ENCODE measurements around the gene TENM4.
"Not testable (repeated sequence)": the region's sequence is repeated elsewhere in the genome, so short reads cannot be mapped to it uniquely, and the experiment has no call there.

The TENM4 gene

GRCh38 chr11:78612721-78613377 is 828.0 kb downstream of the TENM4 start:
- H3K4me1 ChIP-seq (ENCODE audit: control insufficient read depth, insufficient read depth, low read length) = peaks cover 8% of the 10 kb centered on the region
- no peaks in the 10 kb centered on the region for H3K9me3 ChIP-seq (ENCODE audit: control insufficient read depth, low read length)
- H3K36me3 ChIP-seq (ENCODE audit: control insufficient read depth, insufficient read depth, low read length) = no peaks in the 10 kb centered on the region
- H3K9ac ChIP-seq (ENCODE audit: low read length) = no peak overlapping the region
- H3K27me3 ChIP-seq (ENCODE audit: control insufficient read depth, insufficient read depth, low read length) = no peaks in the 10 kb centered on the region
- no peak overlapping the region for H3K4me3 ChIP-seq (ENCODE audit: low read length)

GRCh38 chr11:78609321-78609720 is 831.5 kb downstream of the TENM4 start:
- peaks cover 16% of the 10 kb centered on the region for H3K4me1 ChIP-seq (ENCODE audit: control insufficient read depth, insufficient read depth, low read length)
- not testable (repeated sequence) for H3K27me3 ChIP-seq (ENCODE audit: control insufficient read depth, insufficient read depth, low read length); H3K9ac ChIP-seq (ENCODE audit: low read length); H3K36me3 ChIP-seq (ENCODE audit: control insufficient read depth, insufficient read depth, low read length); H3K4me3 ChIP-seq (ENCODE audit: low read length); H3K9me3 ChIP-seq (ENCODE audit: control insufficient read depth, low read length)

GRCh38 chr11:78607696-78608095 is 833.1 kb downstream of the TENM4 start:
- Histone ChIP-seq H3K9me3 (ENCODE audit: control insufficient read depth, low read length) (no peaks in the 10 kb centered on the region), H3K36me3 (ENCODE audit: control insufficient read depth, insufficient read depth, low read length) (no peaks in the 10 kb centered on the region), H3K4me3 (ENCODE audit: low read length) (no peak overlapping the region), H3K9ac (ENCODE audit: low read length) (no peak overlapping the region), H3K27me3 (ENCODE audit: control insufficient read depth, insufficient read depth, low read length) (no peaks in the 10 kb centered on the region), H3K4me1 (ENCODE audit: control insufficient read depth, insufficient read depth, low read length) (peaks cover 16% of the 10 kb centered on the region)

GRCh38 chr11:78606667-78607066 is 834.2 kb downstream of the TENM4 start:
- H3K36me3 ChIP-seq (ENCODE audit: control insufficient read depth, insufficient read depth, low read length) = no peaks in the 10 kb centered on the region
- H3K4me1 ChIP-seq (ENCODE audit: control insufficient read depth, insufficient read depth, low read length) = peaks cover 16% of the 10 kb centered on the region
- no peak overlapping the region for H3K4me3 ChIP-seq (ENCODE audit: low read length)
- no peaks in the 10 kb centered on the region for H3K9me3 ChIP-seq (ENCODE audit: control insufficient read depth, low read length)
- no peaks in the 10 kb centered on the region for H3K27me3 ChIP-seq (ENCODE audit: control insufficient read depth, insufficient read depth, low read length)
- no peak overlapping the region for H3K9ac ChIP-seq (ENCODE audit: low read length)

GRCh38 chr11:78605296-78605695 is 835.5 kb downstream of the TENM4 start:
- no peaks in the 10 kb centered on the region for H3K36me3 ChIP-seq (ENCODE audit: control insufficient read depth, insufficient read depth, low read length)
- peaks cover 16% of the 10 kb centered on the region for H3K4me1 ChIP-seq (ENCODE audit: control insufficient read depth, insufficient read depth, low read length)
- H3K4me3 ChIP-seq (ENCODE audit: low read length) = no peak overlapping the region
- no peaks in the 10 kb centered on the region for H3K27me3 ChIP-seq (ENCODE audit: control insufficient read depth, insufficient read depth, low read length)
- H3K9ac ChIP-seq (ENCODE audit: low read length) = no peak overlapping the region
- no peaks in the 10 kb centered on the region for H3K9me3 ChIP-seq (ENCODE audit: control insufficient read depth, low read length)

- peaks cover 16% of the 10 kb centered on the region for H3K4me1 ChIP-seq (ENCODE audit: control insufficient read depth, insufficient read depth, low read length)
- no peaks in the 10 kb centered on the region for H3K27me3 ChIP-seq (ENCODE audit: control insufficient read depth, insufficient read depth, low read length)
- H3K9me3 ChIP-seq (ENCODE audit: control insufficient read depth, low read length) = no peaks in the 10 kb centered on the region
- H3K36me3 ChIP-seq (ENCODE audit: control insufficient read depth, insufficient read depth, low read length) = no peaks in the 10 kb centered on the region
- no peak overlapping the region for H3K9ac ChIP-seq (ENCODE audit: low read length)
- H3K4me3 ChIP-seq (ENCODE audit: low read length) = no peak overlapping the region
Observed at GRCh38 chr11:78603792-78604191, 837.0 kb downstream of the TENM4 start.

Data from mucosa of stomach (tissue), 1 donor.